HG02885 (cell line): ENCODE data around the gene C22orf42.
"Not testable (repeated sequence)": the region's sequence is repeated elsewhere in the genome, so short reads cannot be mapped to it uniquely, and the experiment has no call there.

Source experiments
- ATAC-seq: cut with Tn5 transposase; IDR thresholded peaks from one replicate; pipeline ENCODE4 v1.9.1; 2021; ENCODE audit warnings: mild to moderate bottlenecking; ENCODE audit not compliant: unreplicated experiment, poor library complexity

C22orf42 gene, protein sequence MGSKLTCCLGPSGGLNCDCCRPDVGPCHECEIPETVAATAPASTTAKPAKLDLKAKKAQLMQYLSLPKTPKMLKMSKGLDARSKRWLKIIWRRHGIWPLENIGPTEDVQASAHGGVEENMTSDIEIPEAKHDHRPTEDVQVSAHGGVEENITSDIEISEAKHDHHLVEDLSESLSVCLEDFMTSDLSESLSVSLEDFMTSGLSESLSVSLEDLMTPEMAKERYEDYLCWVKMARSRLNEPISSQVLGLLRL

DNA sequence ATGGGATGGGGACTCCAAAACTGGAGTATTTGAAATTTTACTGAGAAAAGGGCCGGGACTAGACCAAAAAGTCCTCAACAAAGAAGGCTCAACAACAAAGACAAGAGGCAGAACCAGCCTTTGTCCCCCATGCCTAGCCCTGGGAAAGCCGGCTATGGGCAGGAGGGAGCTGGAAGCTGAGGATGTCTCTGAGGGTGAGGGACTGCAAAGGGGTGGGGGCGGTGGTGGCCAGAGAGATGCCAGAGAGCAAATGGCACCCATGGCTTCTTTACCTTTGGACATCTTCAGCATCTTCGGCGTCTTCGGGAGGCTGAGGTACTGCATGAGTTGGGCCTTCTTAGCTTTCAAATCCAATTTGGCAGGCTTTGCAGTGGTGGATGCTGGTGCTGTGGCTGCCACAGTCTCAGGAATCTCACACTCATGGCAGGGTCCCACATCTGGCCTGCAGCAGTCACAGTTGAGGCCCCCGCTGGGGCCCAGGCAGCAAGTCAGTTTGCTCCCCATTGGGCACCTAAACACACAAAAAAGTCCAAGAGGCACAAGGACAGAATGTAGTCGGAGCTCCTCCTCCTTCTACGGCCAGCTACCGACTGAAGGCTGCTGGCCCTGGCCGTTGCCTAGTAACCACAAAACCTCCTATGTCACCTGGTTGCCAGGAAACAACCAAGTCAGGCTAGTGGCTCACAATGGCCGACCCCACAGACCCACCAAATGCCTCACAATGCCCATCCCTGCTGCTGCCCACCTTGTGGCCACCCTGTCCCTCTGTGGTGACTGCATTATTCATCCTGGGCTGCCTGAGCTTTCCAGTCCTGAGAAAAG is at the start of gene C22orf42:
Gene C22orf42, minus strand, starts transcription at position 592 of the 822 bp plus-strand sequence. Its CDS starts 88 bp downstream, at position 504.
- ATAC-seq = no peak

DNA sequence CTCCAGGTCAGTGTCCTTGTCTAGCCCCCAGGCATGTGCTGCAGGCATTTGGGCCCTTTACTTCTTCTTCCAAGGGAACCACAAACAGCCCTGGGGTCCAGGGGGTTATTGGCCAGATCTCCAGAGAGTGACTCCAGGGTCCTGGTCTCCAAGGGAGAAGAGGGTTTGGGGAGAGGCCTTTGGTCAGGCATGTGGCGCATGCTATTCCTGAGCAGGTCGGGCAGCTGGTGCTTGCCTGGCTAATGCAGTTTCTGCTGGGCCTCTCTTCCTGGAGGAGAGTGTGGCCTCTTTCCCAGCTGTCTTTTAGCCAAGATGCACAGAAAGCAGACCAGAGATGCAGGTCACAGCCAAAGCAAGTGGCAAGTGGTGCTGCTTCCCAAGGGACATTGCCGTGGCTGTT is 49.6 kb upstream of the C22orf42 start:
- ATAC-seq = no peak

DNA sequence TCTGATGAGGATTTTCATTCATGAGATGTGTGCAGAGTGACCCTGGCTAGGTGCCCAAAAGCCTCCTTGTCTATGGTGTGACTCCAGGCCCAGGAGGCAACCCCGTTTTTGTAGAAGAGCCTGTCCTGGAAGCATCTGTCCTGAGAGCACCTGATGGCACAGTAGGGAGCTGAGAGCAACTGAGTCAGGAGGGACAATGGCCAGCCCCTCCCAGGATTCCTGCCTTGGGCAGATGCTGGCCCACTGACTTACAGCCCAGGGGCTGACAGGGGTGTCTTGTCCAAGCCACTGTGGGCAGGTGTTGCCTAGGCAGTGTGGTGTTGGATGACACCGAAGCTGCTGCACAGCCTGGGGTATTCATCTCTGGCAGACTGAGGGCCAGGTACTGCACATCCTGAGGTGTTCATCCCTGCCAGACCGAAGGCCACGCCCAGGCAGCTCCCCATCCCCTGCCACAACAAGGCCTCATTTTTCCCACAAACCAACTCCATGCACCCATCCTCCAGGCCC is 48.9 kb upstream of the C22orf42 start:
- no peak for ATAC-seq

DNA sequence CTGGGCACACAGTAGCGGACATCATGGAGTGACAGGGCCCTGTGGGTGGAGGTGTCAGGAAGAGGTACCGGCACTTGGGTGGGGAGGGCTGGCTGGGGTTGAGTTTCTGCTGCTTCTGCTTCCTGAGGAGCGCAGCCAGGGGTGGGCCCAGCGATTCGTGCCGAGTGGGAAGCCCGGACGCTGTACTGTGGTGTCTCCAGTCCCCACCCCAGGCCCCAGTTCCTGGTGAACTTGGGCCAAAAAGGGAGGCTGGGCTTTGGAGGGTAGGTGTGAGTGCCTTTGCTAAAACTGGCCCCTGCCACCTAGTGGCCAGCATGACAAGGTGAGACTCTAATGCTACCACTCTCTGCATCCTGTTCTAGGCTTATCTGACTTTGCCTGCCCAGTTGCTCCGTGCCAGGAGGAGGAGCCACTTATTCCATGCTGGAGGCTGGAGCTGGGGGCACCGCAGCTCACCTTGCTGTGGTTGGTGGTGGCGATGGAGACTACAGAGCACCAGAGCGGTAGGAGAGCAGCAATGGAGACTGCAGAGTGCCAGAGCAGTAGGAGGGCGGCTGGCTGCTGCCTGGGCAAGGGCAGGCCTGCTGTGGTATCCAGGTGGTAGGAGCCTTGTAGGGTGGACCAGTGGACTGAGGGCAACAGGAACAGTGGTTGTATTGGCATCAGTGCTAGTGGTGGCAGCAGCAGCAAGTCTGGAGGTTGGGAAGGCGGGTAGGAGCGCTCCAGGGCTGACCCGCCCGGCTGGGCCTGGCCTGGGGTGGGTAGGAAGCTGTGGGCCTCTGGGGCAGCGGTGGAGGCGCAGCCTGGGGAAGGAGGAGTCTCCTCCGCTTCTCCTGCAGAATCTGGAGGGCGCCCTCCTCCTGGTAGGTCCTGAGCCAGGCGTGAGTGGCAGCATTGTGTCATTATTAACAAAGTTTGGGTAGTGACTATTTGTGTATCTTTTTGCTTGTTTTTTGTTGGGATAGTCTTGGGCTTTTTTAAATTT is 48.0 kb upstream of the C22orf42 start:
- no peak for ATAC-seq

DNA sequence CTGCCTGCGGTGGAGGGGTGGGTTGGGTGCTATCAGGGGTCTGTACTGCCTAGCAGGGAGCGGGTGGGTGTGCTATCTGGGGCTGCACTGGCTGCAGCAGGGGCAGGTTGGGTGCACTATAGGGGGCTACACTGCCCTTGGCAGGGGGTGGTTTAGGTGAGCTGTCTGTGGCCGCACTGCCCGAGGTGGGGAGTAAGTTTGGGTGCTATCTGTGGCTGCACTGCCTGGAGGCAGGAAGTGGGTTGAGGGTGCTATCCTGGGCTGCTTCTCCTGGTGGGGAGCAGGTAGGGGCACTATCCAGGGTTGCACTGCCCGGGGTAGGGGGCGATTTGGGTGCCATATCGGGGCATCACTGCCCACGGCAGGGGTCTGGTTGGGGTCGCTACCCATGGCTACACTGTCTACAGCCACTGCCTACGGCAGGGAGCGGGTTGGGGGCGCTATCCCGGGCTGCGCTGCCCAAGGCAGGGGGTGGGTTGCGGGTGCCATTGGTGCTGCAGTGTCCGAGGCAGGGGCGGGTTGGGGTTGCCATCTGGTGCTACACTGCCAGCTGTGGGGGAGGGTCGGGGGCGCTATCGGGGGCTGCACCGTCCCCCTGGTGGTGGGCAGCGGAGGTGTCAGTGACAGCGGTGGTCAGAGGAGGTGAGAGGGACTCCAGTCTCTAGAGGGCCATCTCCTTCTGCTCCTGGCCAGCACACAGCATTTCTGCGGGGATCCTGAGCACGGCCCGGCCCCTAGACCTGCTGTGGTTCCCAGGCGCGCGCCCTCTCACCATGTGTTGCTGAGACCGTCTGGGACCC is 47.1 kb upstream of the C22orf42 start:
- no peak for ATAC-seq

DNA sequence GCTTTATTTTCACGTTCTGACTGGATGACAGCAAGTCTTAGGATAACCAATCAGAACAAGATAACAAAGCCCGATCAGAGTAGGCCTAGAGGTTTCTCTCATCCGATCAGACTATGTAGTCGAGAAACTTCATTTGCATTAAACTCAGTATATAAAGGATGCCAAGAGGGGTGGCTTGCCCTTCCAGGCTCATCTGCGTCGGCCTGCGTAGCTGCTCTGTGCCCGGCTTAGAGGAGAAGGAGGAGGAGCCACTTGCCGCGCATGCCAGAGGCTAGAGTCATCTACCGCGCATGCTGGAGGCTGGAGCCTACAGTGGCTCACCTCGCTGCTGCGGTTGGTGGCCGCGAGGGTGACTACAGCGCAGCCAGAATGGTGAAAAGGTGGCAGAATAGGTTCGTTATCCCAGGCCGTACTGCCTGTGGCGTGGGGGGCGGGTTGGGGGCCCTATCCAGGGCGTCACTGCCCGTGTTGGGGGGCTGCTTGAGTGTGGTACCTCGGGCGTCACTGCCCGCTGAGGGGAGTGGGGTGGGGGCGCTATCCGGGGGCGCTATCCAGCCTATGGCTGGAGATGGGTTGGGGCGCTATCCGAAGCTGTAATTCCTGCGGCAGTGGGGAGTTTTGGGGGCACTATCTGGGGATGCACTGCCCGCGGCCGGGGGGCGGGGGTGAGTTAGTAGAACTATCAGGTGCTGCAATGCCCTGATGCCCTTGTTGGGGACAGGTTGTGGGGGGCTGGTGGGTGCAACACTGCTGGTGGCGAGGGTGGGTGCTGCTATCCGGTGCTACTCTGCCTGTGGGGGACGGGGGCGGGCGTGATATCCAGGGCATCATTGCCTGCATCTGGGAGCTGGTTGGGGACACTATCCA is 46.0 kb upstream of the C22orf42 start, which contains the start of gene RFPL2:
Gene RFPL2, minus strand, starts transcription at position 218 of the 867 bp plus-strand sequence. CDS start 2,622 bp downstream, outside the sequence.
- no peak for ATAC-seq

DNA sequence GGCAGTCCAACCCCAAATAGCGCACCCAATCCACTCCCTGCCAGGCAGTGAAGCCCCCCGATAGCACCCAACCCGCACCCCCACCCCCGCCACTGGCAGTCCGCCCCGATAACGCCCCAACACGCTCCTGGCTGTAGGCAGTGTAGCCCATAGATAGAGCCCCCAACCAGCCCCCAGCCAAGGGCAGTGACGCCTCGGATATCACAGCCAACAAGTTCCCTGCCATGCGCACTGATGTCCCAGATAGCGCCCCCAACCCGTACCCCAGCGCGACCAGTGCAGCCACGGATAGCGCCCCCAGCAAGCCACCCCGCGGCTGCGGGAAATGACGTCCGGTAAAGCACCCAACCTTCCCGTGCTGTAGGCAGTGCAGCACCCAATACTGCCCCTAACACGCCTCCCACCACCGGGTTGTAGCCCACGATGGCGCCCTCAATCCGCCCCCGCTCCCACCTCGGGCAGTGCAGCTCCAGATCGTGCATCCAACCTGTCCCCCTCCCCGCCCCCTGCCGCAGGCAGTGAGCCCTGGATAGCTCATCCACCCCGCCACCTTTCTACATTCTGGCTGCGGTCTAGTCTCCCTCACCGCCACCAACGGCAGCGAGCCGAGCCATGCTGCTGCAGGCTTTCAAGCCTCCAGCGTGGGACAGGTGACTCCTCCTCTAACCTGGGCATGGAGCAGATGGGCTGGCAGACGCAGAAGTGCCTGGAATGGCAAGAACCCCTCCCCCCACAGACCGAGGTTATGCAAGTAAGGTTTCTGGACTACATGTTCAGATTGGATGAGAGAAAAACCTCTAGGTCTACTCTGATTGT is 45.1 kb upstream of the C22orf42 start:
- no peak for ATAC-seq

DNA sequence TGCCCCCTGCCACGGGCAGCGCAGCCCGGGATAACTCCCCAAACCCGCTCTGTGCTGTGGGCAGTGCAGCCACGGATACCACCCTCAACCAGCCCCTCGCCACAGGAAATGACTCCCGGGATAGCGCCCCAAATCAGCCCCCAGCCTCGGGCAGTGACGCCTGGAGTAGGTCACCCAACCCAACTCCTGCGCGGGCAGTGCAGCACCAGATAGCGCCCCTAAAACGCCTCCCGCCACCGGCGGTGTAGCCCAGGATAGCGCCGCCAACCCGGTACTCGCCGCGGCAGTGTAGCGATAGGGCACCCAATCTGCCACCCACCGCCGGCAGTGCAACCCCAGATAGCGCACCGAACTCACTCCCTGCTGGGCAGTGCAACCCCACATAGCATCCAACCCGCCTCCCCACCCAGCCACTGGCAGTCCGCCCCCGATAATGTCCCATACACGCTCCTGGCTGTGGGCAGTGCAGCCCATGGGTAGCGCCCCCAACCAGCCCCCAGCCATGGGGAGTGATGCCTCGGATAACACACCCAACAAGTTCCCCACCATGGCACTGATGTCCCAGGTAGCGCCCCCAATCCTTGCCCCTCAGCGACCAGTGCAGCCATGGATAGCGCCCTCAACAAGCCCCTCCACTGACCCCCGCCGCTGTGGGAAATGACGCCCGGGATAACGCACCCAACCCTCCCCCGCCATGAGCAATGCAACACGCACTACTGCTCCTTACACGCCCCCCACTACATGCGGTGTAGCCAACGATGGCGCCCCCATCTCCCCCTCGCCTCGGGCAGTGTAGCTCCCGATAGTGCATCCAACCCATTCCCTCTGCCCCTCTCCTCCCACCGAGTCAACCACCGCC is 44.3 kb upstream of the C22orf42 start:
- no peak for ATAC-seq

DNA sequence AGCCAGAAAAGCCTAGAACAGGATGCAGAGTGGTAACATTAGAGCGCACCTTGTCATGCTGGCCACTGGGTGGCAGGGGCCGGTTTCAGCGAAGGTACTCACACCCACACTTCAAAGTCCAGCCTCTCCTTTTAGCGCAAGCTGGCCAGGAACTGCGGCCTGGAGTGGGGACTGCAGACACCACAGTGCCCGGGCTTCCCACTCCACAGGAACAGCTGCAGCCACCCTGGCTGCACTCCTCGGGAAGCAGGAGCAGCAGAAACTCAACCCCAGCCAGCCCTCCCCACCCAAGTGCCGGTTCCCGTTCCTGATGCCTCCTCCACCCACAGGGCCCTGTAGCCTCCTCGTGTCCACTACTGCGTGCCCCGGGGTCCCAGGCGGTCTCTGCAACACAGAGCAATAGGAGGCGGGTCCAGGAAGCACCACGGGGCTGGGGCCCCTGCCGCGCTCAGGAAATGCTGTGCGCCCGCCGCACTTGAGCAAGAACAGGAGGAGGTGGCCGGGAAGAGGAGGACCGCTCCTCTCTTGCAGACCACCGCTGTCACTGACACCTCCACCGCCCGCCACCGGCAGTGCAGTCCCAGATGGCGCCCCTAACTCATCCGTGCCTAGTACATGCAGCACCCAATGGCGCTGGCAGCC is 43.6 kb upstream of the C22orf42 start:
- no peak for ATAC-seq

DNA sequence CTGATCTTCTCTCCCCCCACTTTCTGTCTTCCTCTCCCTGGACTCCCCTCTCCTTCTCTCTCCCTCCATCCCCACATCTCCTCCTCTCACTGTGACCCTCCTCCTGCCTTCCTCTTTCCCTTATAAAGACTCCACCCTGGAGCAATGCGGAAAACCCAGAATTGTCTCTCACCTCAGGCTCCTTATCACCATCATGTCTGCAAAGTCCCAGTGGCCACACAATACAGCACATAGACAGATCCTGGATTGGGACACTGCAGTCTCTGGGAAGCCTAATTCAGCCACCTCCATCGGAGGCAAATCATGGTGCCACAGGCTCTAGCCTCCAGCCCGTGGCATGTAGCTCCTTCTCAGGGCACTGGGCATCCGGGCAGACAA is 43.0 kb upstream of the C22orf42 start:
- no peak for ATAC-seq

DNA sequence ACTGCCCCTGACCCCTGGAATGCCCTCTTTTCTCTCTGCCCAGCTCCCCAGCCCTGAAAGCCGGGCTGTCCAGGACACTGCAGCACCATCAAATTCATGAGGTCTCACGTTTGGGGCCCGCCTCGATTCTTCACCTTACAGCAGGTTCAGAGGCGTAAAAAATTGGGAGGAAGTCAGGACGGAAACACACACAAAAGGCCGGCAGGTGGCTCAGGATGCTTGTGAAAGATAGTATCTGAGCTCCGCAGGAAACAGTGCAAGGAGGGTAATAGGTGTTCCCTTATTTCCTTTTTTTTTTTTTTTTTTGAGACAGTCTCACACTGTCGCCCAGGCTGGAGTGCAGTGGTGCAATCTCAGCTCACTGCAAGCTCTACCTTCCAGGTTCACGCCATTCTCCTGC is 41.6 kb upstream of the C22orf42 start:
- ATAC-seq = no peak

DNA sequence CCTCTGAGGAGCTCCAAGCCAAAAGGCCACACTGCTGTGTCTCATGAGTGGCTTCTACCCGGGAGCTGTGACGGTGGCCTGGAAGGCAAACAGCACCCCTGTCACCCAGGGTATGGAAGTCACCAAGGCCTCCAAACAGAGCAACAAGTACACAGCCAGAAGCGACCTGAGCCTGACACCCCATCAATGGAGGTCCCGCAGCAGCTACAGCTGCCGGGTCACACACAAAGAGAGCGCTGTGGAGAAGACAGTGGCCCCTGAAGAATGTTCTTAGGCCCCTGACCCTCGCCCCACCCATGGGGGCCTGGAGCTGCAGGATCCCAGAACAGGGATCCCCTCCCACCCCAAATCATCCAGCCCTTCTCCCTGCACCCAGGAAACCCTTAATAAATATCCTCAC is 40.9 kb upstream of the C22orf42 start:
- ATAC-seq = no peak

DNA sequence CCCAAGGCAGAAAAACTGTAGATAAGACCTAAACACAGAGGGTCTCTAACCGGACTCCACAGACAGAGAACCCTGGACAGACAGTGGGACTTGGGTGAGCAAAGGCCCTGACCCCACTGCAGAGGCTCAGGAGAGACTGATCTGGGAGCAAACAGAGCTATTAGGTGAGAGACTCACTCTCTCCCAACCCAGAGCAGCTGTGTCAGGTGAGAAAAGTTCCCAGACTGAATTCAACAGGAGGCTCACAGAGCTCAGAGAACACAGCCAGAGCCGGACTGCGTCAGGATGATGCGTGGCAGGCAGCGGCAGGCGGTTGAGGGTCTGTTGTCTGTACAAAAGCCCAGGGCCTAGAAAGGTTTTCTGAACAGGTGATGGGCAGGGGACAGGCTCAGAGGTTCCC is 40.2 kb upstream of the C22orf42 start:
- ATAC-seq = no peak

DNA sequence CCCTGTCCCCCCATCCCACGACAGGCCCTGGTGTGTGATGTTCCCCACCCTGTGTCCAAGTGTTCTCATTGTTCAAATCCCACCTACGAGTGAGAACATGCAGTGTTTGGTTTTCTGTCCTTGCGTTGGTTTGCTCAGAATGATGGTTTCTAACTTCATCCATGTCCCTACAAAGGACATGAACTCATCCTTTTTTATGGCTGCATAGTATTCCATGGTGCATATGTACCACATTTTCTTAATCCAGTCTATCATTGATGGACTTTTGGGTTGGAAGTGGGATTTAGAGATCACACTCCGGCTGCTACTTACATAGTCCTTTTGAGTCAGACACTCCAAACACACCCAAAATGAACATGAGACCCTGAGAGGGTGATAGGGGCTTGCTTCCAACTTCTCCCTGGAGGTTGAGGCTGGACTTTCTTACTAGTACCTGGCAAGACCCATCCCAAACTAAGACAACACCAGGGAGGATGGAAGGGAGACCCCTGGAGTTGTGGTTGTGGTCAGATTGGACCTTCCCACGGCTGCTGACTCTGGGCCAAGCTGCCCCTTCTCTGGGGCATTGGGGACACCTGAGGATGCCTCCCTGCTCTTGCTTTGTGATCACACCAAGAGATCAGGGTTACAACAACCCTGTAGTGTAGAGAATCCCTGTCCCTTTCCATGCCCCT is 38.6 kb upstream of the C22orf42 start:
- ATAC-seq = not testable (repeated sequence)

DNA sequence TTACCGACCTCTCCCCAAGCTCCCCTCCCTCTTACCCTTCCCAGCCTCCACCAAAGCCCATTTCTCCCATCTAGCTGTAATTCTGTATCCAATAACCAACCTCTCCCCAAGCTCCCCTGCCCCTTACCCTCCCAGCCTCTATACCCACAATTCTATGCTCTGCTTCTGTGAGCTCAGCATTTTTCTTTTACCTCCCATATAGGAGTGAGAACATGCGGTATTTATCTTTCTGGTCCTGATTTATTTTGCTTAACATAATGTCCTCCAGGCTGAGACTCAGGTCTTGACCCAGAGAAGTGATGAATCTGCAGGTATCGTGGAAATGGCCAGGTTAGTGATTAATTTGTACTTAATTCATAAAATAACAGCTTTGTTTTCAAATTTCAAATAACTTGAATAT is 36.8 kb upstream of the C22orf42 start:
- ATAC-seq = not testable (repeated sequence)

DNA sequence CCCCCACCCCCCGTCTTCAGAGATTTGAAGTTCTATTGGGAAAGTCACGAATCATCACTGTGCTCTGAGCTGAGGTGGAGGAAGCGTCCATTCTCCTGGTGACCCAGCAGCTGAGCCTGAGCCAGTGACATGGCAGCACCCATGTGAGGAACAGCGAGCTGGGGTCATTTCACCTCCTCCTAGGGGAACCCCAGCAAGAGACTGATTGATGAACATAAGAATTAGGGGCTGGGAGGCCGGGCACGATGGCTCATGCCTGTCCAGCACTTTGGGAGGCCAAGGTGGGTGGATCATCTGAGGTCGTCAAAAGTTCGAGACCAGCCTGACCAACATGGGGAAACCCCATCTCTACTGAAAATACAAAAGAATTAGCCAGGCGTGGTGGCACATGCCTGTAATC is 34.2 kb upstream of the C22orf42 start:
- ATAC-seq = not testable (repeated sequence)
